Naive B cell (primary cell): ENCODE results near the gene STK40. TPM values are rescaled to one million over a fixed set of nuclear protein-coding genes. Genes with fewer than 3 reads are reported as not detected.
A peak's percentile ranks its signal among the peaks of the same experiment; 100 is the strongest.

ENCODE experiments used
- ATAC-seq, 2 donors: fragments of 150-1000 bp; cut with Tn5 transposase; 2 replicates each; pipeline ENCODE4 v1.10.0; 2021; ENCODE audit warnings: low read depth in 2 of 2, mild to moderate bottlenecking in 2 of 2, moderate library complexity in 2 of 2
- DNase-seq: peaks from one replicate; pipeline ENCODE4 v3.0.0; 2022
- H3K27ac Mint-ChIP-seq, 6 donors: one replicate each; pipeline ENCODE4 v1.8.0; 2020 to 2022; ENCODE audit warnings: mild to moderate bottlenecking in 6 of 6, mixed read lengths in 6 of 6, moderate library complexity in 5 of 6, inconsistent platforms in 2 of 6
- H3K27me3 Mint-ChIP-seq, 3 donors: one replicate each; pipeline ENCODE4 v1.8.0; 2021 to 2022; ENCODE audit warnings: mixed read lengths in 3 of 3, mild to moderate bottlenecking in 1 of 3
- H3K36me3 Mint-ChIP-seq, 2 donors: one replicate each; pipeline ENCODE4 v1.8.0; 2020 to 2022; ENCODE audit warnings: mixed read lengths in 2 of 2, inconsistent platforms in 1 of 2, mild to moderate bottlenecking in 1 of 2
- H3K4me1 Mint-ChIP-seq, 3 donors: one replicate each; pipeline ENCODE4 v1.8.0; 2020 to 2022; ENCODE audit warnings: mixed read lengths in 3 of 3, inconsistent platforms in 1 of 3, mild to moderate bottlenecking in 1 of 3, moderate library complexity in 1 of 3
- H3K4me3 Mint-ChIP-seq, 8 donors: one replicate each; pipeline ENCODE4 v1.8.0; 2020 to 2022; ENCODE audit warnings: mild to moderate bottlenecking in 8 of 8, mixed read lengths in 8 of 8, moderate library complexity in 8 of 8, inconsistent platforms in 2 of 8
- H3K9me3 Mint-ChIP-seq, 7 donors: one replicate each; pipeline ENCODE4 v1.8.0; 2020 to 2022; ENCODE audit warnings: mixed read lengths in 7 of 7, mild to moderate bottlenecking in 5 of 7, inconsistent platforms in 2 of 7, moderate library complexity in 1 of 7
- polyA plus RNA-seq, 6 donors: library from polyadenylated mRNA; unstranded; fragments of 300-500 nt; fragmentation: Illumina TruSeq; gene quantifications; one replicate each; pipeline ENCODE4 v1.2.3, GENCODE V29; 2021; ENCODE audit warnings: low read depth in 6 of 6

STK40 gene
- polyA plus RNA-seq, 6 donors from 2014 or later: 62.3 to 105 (median 73.3) TPM

DNA sequence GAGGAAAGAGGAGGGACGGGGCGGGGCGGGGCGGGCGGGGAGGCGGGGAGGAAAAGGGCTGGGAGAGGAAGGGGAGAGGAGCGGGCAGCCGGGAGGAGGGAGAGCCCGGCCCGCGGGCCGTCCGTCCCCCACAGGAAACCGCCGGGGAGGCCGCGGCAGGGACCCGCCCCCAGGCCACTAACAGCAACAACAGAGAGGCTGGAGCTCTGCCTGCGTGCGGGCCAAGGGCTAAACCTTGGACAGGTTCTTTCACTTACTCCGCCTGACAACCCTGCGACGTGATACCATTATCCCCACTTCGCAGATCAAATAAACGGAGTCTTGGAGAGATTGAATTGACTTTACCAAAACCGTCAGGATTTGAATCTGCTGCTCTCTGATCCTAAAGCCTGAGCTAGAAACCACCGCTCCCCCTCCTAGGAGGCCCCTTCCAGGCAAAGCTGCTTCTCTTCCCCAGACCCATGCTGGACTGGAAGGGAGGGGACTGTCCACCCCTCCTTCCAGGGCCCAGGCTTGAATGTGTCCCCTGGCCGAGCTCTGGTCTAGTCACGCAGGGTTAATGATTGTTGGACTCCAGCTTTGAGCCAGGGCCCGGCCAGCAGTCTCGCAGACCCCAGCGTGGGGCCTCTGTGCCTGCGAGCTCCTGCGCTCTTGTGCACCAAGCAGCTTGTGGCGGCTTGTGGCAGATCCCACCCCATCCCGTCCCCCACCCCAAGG lies 61.9 kb downstream of the STK40 start, which contains the start of gene EVA1B:
TSS of gene EVA1B (minus strand) at position 10 of the 717 bp plus-strand sequence. CDS start 608 bp downstream, outside the sequence.
- peak; percentile 17 to 27 for ATAC-seq

DNA sequence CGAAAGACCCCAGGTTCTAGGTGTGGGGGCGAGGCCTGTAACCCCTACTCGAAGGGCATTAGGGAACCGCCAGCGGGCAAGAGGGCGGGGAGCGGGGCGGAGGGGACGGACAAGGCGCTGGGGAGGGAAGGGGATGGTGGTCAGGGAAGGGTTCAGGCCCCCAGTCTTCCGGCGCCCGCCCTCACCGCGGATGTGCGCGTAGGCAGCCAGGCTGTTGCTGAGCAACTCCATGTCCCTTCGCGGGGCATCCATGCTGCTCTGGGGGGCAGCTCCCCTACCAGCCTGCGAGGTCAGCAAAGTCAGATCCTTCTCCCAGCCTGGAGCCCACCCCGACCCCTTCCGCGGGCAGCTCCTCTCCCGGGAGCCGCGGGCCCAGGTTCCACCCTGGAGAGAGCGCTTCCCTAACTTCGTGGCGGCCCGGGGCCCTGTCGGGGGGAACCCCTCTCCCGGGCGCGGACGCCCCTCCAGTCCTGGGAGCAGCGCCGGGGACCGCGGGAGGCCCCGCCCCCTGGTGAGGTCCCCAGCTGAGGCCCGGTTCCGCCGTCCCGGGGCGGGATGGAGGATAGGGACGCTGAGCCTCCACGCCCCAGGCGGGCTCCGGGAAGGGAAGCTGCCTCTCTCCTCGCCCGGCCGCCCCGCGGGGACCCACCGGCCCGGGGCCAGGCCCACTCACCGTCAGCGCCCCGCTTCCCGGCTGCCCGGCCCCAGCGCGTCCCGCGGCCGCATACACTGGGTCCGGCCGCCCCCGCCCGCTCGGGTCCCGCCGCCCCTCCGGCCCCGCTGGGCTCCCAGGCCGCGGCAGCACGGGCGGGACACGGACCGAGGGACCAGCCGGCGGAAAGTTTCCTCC lies 62.7 kb downstream of the STK40 start:
- H3K27me3 Mint-ChIP-seq: peaks cover 14 to 30% (median 20%) of the 10 kb centered on the region in 3 donors
- DNase-seq: peak; percentile 23

More for the DNA sequence above, 61.9 kb downstream of the STK40 start, which contains the start of gene EVA1B:
- peak within 1 kb of the TSS; percentile 74 to 90 (median 86) for H3K4me3 Mint-ChIP-seq
- peaks cover 14 to 33% (median 22%) of the 10 kb centered on the region in 3 donors for H3K27me3 Mint-ChIP-seq
- peaks cover 23 to 34% (median 24%) of the 10 kb centered on the region in 3 donors for H3K4me1 Mint-ChIP-seq
- H3K27ac Mint-ChIP-seq: peak within 1 kb of the TSS in 5 of 6 donors; percentile 25 to 75 (median 67)
- no peaks in the 10 kb centered on the region for H3K36me3 Mint-ChIP-seq
- peak; percentile 7 for DNase-seq
- no peaks in the 10 kb centered on the region for H3K9me3 Mint-ChIP-seq

GRCh38 chr1:36322041-36322785 lies 63.5 kb downstream of the STK40 start:
- no peaks in the 10 kb centered on the region for H3K9me3 Mint-ChIP-seq
- DNase-seq (peak; percentile 5), ATAC-seq (no peak)
- peaks cover 23 to 34% (median 24%) of the 10 kb centered on the region in 3 donors for H3K4me1 Mint-ChIP-seq
- peaks cover 12 to 22% (median 14%) of the 10 kb centered on the region in 3 donors for H3K27me3 Mint-ChIP-seq
- peak overlapping the region in 1 of 6 donors; percentile 74 for H3K27ac Mint-ChIP-seq
- H3K36me3 Mint-ChIP-seq: no peaks in the 10 kb centered on the region
- H3K4me3 Mint-ChIP-seq: peak overlapping the region; percentile 84 to 97 (median 87)

More for the DNA sequence above, 62.7 kb downstream of the STK40 start:
- H3K4me3 Mint-ChIP-seq: peak overlapping the region; percentile 60 to 87 (median 77)
- no peaks in the 10 kb centered on the region for H3K9me3 Mint-ChIP-seq
- H3K4me1 Mint-ChIP-seq: peaks cover 23 to 34% (median 24%) of the 10 kb centered on the region in 3 donors
- no peaks in the 10 kb centered on the region for H3K36me3 Mint-ChIP-seq
- H3K27ac Mint-ChIP-seq: peak overlapping the region in 2 of 6 donors; percentile 10 to 54
- peak; percentile 19 to 25 for ATAC-seq

DNA sequence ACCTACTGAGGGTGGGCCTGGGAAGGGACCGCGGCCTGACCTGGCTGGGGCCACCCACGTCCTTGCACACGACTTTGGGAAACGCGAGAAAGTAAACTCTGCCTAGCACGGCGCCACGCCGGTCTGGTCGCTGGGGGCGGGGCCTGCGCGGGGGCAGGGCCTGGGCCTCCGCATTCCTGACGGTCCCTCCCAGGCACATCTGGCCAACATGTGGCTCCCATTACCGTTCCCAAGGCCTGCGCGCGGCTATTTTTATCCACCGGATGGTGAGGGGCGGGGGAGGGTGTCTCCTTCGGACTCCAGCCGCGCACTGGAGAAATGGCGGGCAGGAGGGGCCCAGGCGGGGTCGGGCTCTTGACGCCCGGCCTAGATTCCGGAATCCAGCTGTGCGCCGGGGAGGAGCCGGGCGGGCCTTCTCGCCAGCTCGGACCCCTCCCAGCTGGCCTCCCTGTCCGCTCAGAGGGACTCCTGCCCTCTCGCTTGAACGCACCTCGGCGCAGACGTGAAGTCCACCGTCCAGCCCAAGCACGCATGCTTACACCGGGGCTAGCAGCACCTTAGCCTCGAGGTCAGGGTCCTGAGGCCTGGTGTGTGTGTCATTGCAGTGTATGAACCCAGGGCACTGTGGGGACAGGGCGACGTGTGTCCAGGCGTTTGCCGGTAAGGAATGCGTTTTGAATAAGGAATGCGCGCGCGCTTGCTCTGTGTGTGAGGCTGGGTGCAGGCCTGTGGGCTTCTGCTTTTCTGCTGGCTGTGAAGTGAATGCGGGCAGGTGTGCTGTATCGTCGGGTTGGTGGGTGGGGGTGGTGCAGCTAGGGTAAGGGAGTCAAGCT lies 64.4 kb downstream of the STK40 start:
- Mint-ChIP-seq H3K27me3 (peaks cover 3 to 14% (median 6%) of the 10 kb centered on the region in 3 donors), H3K4me1 (peaks cover 23 to 34% (median 26%) of the 10 kb centered on the region in 3 donors), H3K36me3 (no peaks in the 10 kb centered on the region), H3K27ac (peak overlapping the region in 4 of 6 donors; percentile 74 to 98 (median 82)), H3K4me3 (peak overlapping the region; percentile 84 to 98 (median 94)), H3K9me3 (no peaks in the 10 kb centered on the region)
- DNase-seq: peak; percentile 35
- ATAC-seq: peak; percentile 40 to 48

DNA sequence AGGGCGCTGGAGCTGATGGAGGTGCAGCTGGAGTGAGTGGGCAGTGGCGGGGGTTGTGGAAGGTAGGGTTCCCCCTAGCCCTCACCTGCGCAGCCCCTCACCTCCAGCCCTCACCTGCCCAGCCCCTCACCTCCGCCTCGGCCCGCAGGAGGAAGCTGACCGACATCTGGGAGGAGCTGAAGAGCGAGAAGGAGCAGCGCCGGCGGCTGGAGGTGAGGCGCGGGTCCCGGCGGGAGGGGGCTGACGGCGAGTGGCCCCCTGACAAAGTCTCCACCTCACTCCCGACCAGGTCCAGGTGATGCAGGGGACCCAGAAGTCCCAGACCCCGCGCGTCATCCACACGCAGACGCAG lies 65.0 kb downstream of the STK40 start:
- ATAC-seq: peak in 1 of 2 donors; percentile 4
- no peaks in the 10 kb centered on the region for H3K9me3 Mint-ChIP-seq
- peak overlapping the region in 5 of 6 donors; percentile 78 to 92 (median 81) for H3K27ac Mint-ChIP-seq
- no peak for DNase-seq
- H3K27me3 Mint-ChIP-seq: peaks cover 0 to 8% (median 2%) of the 10 kb centered on the region in 3 donors
- peak overlapping the region; percentile 84 to 98 (median 94) for H3K4me3 Mint-ChIP-seq
- H3K36me3 Mint-ChIP-seq: no peaks in the 10 kb centered on the region
- peaks cover 23 to 34% (median 26%) of the 10 kb centered on the region in 3 donors for H3K4me1 Mint-ChIP-seq

- DNase-seq: peak; percentile 46
- peak overlapping the region; percentile 54 to 92 (median 80) for H3K27ac Mint-ChIP-seq
These were observed 65.4 kb downstream of the STK40 start for GRCh38 chr1:36320291-36320761.

GRCh38 chr1:36309397-36309796 lies 76.3 kb downstream of the STK40 start:
- Mint-ChIP-seq H3K27me3 (no peaks in the 10 kb centered on the region), H3K9me3 (no peaks in the 10 kb centered on the region), H3K4me1 (peaks cover 17 to 32% (median 30%) of the 10 kb centered on the region in 3 donors), H3K4me3 (peak overlapping the region in 1 of 8 donors; percentile 56), H3K27ac (peak overlapping the region in 1 of 6 donors; percentile 32), H3K36me3 (no peaks in the 10 kb centered on the region)
- no peak for ATAC-seq
- no peak for DNase-seq

More at GRCh38 chr1:36320291-36320761, 65.4 kb downstream of the STK40 start:
- Mint-ChIP-seq H3K4me1 (peaks cover 23 to 34% (median 26%) of the 10 kb centered on the region in 3 donors), H3K36me3 (no peaks in the 10 kb centered on the region), H3K9me3 (no peaks in the 10 kb centered on the region), H3K27me3 (peaks cover 0 to 5% (median 0%) of the 10 kb centered on the region in 3 donors), H3K4me3 (peak overlapping the region; percentile 84 to 98 (median 94))
- ATAC-seq: peak; percentile 59

GRCh38 chr1:36307601-36308330 lies 78.0 kb downstream of the STK40 start:
- H3K4me3 Mint-ChIP-seq: peak overlapping the region; percentile 85 to 98 (median 96)
- no peak overlapping the region for H3K27ac Mint-ChIP-seq
- no peaks in the 10 kb centered on the region for H3K27me3 Mint-ChIP-seq
- no peak for ATAC-seq
- peaks cover 20 to 36% (median 31%) of the 10 kb centered on the region in 3 donors for H3K4me1 Mint-ChIP-seq
- peaks cover under 1 to 9% of the 10 kb centered on the region in 2 donors for H3K36me3 Mint-ChIP-seq
- no peaks in the 10 kb centered on the region for H3K9me3 Mint-ChIP-seq
- DNase-seq: no peak

DNA sequence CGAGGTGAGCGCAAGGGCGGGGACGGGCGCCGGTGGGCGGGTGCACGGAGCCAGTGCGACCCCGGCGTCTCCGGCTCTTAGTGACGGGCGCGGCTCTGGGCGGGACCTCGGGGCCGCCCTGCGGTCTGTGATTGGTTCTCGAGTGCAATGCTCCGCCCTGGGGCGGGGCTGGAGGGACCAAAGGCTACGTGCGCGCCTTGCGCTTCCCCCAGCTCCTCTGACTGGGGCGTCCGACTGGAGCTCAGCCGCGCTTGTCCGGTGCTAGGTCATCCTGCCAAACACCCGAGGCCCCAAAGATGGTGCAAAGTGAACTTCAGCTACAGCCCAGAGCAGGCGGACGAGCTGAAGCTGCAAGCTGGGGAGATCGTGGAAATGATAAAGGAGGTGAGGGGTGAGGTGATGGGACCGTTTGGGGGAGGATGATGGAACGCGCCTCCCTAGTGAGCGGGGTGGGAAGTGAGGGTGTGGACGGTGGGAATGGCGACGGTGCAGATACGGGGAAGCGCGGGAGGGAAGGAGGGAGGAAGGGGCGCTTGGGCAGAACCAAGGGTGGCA lies 78.7 kb downstream of the STK40 start:
- H3K36me3 Mint-ChIP-seq: peaks cover 4 to 9% of the 10 kb centered on the region in 2 donors
- peak overlapping the region; percentile 85 to 98 (median 96) for H3K4me3 Mint-ChIP-seq
- no peaks in the 10 kb centered on the region for H3K9me3 Mint-ChIP-seq
- ATAC-seq (peak; percentile 97), DNase-seq (peak; percentile 95)
- H3K4me1 Mint-ChIP-seq: peaks cover 20 to 38% (median 31%) of the 10 kb centered on the region in 3 donors
- H3K27me3 Mint-ChIP-seq: no peaks in the 10 kb centered on the region
- H3K27ac Mint-ChIP-seq: peak overlapping the region in 5 of 6 donors; percentile 75 to 97 (median 90)

GRCh38 chr1:36306210-36306901 lies 79.4 kb downstream of the STK40 start, which contains the start of gene SH3D21:
SH3D21 (plus strand) TSS chr1:36306368; CDS start chr1:36306421, 53 bp downstream.
- Mint-ChIP-seq H3K27ac (peak within 1 kb of the TSS; percentile 29 to 97 (median 90)), H3K36me3 (peaks cover 4 to 11% of the 10 kb centered on the region in 2 donors), H3K4me3 (peak within 1 kb of the TSS; percentile 85 to 98 (median 96)), H3K4me1 (peaks cover 20 to 38% (median 31%) of the 10 kb centered on the region in 3 donors), H3K27me3 (no peaks in the 10 kb centered on the region), H3K9me3 (no peaks in the 10 kb centered on the region)
- ATAC-seq (peak; percentile 32 to 44), DNase-seq (peak; percentile 39)
